GM12891 (cell line): Measurements from ENCODE around the gene TTC28.

Experiments
- PAX5 ChIP-seq: IDR thresholded peaks from 2 replicates; pipeline ENCODE4 v1.6.1; 2011; ENCODE audit warnings: low read length, moderate library complexity, mild to moderate bottlenecking; ENCODE audit not compliant: insufficient read depth, severe bottlenecking
- POLR2A ChIP-seq: IDR thresholded peaks from 2 replicates; pipeline ENCODE4 v1.6.1; 2011; ENCODE audit warnings: low read depth, low read length, control low read depth
- POLR2AphosphoS5 ChIP-seq: IDR thresholded peaks from 2 replicates; pipeline ENCODE4 v1.6.1; 2011; ENCODE audit warnings: low read depth, low read length, control low read depth

DNA sequence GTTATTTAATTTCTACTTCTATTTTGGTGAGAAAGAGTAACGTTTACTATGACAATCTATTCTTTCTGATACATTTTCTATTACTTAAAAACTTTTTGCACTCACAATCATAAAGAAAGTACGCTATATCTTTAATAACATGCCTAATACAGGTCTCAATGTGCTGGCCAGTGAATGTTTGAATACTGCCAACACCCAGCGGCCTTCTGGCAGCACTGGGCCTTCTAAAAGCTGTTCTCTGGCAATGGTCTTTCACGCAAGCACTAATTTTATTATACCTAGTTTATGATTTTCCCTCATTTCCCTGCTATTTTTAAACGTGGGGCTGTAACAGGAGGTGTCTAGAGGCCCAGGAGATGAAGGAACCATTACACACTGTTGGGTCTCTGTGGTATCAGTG is 410.8 kb downstream of the TTC28 start:
- no peak for TF ChIP-seq POLR2A
- TF ChIP-seq PAX5: no peak
- no peak for TF ChIP-seq POLR2AphosphoS5
